ENCODE data around the gene SQSTM1. TPM values are rescaled to one million over a fixed set of nuclear protein-coding genes. Genes with fewer than 3 reads are reported as not detected.
"Not testable (repeated sequence)": the region's sequence is repeated elsewhere in the genome, so short reads cannot be mapped to it uniquely, and the experiment has no call there.

SQSTM1 gene
- polyA plus RNA-seq, 1 experiment: 366 TPM

DNA sequence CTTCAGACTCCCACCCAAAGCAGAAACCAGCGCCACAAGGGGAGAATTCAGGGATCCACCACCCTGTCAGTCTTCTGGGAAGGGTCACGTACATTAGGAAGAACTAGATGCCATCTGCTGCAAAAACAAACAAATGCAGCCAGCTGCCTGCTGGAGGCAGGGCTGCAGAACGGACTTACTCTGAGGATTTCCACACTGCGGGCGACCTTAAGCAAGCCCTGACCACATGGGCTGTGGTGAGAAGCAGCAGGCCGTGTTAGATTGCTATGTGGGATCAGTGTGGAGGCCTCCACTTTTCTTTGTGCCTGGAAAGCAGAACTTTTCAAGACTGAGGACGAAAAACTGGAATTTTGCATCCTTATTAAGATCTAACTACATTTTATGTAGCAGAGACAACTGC lies 40.3 kb upstream of the SQSTM1 start:
- Histone ChIP-seq H3K27ac (ENCODE audit: low read depth, low read length) (no peak overlapping the region), H3K4me3 (ENCODE audit: low read depth, low read length) (no peak overlapping the region), H3K27me3 (ENCODE audit: control insufficient read depth, insufficient read depth, low read length) (no peaks in the 10 kb centered on the region), H3K9me3 (ENCODE audit: control insufficient read depth, insufficient read depth, low read length) (no peaks in the 10 kb centered on the region)
- DNase-seq (ENCODE audit: low read depth, low spot score): no peak
- ChIA-PET POLR2A (interaction anchor here (1.5 kb wide), 1 partner anchor 48 kb away, joined by 5 read pairs; no protein-coding TSS in a partner anchor), CTCF (interaction anchor here (1.2 to 1.5 kb wide), 2 partner anchors 17 kb away, joined by 3 to 7 read pairs; no protein-coding TSS in a partner anchor)
- TF ChIP-seq CTCF (IDR thresholded peaks at IDR 0.05; ENCODE audit: low read depth, low read length): no peak

DNA sequence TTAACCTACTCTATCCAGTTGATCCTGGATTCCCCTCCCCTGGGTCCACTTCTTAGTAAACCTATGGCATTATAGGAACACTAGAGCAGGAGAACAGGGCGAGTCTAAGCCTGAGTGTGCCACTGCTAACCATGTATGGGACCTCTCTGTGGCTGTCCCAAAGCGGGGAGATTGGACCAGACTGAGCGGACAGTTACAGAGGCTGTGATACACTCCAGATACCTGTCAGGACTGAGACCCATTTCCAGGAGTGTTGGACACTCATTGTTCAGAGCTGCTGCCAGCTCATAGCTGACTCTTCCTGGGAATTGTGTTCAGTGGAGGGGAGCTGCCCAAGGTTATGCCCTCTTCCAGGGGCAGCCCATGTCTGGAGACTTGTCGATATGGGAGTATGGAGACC lies 38.9 kb upstream of the SQSTM1 start:
- no peak overlapping the region for H3K4me3 ChIP-seq (ENCODE audit: low read depth, low read length)
- DNase-seq (ENCODE audit: low read depth, low spot score): no peak
- no peaks in the 10 kb centered on the region for H3K27me3 ChIP-seq (ENCODE audit: control insufficient read depth, insufficient read depth, low read length)
- no peaks in the 10 kb centered on the region for H3K9me3 ChIP-seq (ENCODE audit: control insufficient read depth, insufficient read depth, low read length)
- CTCF ChIA-PET: interaction anchor here (0.5 to 2.0 kb wide), 3 partner anchors 14 to 19 kb away, joined by 4 to 7 read pairs (median 6); no protein-coding TSS in a partner anchor
- POLR2A ChIA-PET: interaction anchor here (2.0 kb wide), 1 partner anchor 11 kb away, joined by 6 read pairs; the partner anchor contains the start of gene LTC4S
- H3K27ac ChIP-seq (ENCODE audit: low read depth, low read length): no peak overlapping the region
- no peak for TF ChIP-seq CTCF (IDR thresholded peaks at IDR 0.05; ENCODE audit: low read depth, low read length)

DNA sequence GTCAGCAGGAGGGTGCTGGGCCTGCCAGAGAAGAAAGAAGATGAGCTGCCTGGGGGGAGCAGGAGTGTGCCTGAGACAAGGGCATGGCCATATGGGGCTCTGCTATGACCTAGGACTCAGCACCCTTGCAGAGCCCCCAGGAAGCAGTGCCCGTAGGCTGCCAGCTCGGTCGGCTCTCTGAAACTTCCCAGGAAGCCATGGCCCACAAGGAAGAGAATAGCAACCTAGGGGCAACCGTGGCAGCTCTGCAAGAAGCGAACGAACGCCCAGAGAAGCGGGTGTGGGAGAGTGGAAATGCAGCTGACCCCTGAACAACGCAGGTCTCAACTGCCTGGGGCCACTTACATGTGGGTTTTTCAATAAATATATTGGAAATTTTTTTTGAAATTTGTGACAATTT lies 37.6 kb upstream of the SQSTM1 start:
- H3K27me3 ChIP-seq (ENCODE audit: control insufficient read depth, insufficient read depth, low read length): no peaks in the 10 kb centered on the region
- TF ChIP-seq CTCF (IDR thresholded peaks at IDR 0.05; ENCODE audit: low read depth, low read length): no peak
- H3K9me3 ChIP-seq (ENCODE audit: control insufficient read depth, insufficient read depth, low read length): no peaks in the 10 kb centered on the region
- CTCF ChIA-PET: interaction anchor here (2.0 kb wide), 1 partner anchor 20 kb away, joined by 6 read pairs; no protein-coding TSS in a partner anchor
- no peak overlapping the region for H3K4me3 ChIP-seq (ENCODE audit: low read depth, low read length)
- H3K27ac ChIP-seq (ENCODE audit: low read depth, low read length): no peak overlapping the region
- POLR2A ChIA-PET: interaction anchor here (0.6 to 2.0 kb wide), 2 partner anchors 8 to 10 kb away, joined by 6 to 7 read pairs; partner anchors contain the start of gene LTC4S
- no peak for DNase-seq (ENCODE audit: low read depth, low spot score)

DNA sequence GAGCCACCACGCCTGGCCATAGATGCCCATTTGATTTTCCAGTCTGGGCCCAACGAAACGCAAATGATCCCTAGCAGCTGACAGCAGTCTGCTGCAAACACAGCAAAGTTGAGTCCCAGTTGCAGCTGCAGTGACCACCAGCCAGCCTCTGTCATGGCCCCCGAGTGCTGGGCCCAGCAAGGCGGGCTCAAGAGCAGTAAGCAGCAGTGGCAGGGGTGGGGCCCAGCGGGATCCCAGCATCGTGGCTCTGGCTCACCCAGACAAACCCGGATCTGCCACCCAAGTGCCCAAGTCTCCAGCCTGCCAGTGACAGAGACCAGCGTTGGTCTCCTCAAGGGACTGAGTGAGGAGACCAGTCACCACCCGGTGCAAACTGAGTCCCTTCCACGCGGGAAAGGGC lies 33.8 kb upstream of the SQSTM1 start:
- POLR2A ChIA-PET: no interaction called here
- H3K9me3 ChIP-seq (ENCODE audit: control insufficient read depth, insufficient read depth, low read length): no peaks in the 10 kb centered on the region
- DNase-seq (ENCODE audit: low read depth, low spot score): no peak
- H3K27me3 ChIP-seq (ENCODE audit: control insufficient read depth, insufficient read depth, low read length): no peaks in the 10 kb centered on the region
- H3K4me3 ChIP-seq (ENCODE audit: low read depth, low read length): no peak overlapping the region
- CTCF ChIA-PET: no interaction called here
- H3K27ac ChIP-seq (ENCODE audit: low read depth, low read length): no peak overlapping the region
- no peak for TF ChIP-seq CTCF (IDR thresholded peaks at IDR 0.05; ENCODE audit: low read depth, low read length)

GRCh38 chr5:179788193-179788854 lies 32.4 kb upstream of the SQSTM1 start:
- no peak for DNase-seq (ENCODE audit: low read depth, low spot score)
- ChIA-PET CTCF (interaction anchor here (1.9 kb wide), 1 partner anchor 25 kb away, joined by 6 read pairs; no protein-coding TSS in a partner anchor), POLR2A (no interaction called here)

GRCh38 chr5:179789278-179789677 lies 31.4 kb upstream of the SQSTM1 start:
- CTCF ChIA-PET: interaction anchor here (1.9 kb wide), 1 partner anchor 26 kb away, joined by 6 read pairs; no protein-coding TSS in a partner anchor
- not testable (repeated sequence) for H3K9me3 ChIP-seq (ENCODE audit: control insufficient read depth, insufficient read depth, low read length); DNase-seq (ENCODE audit: low read depth, low spot score); H3K27ac ChIP-seq (ENCODE audit: low read depth, low read length); H3K4me3 ChIP-seq (ENCODE audit: low read depth, low read length); H3K27me3 ChIP-seq (ENCODE audit: control insufficient read depth, insufficient read depth, low read length)
- POLR2A ChIA-PET: interaction anchor here (0.7 kb wide), 1 partner anchor 230 kb away, joined by 3 read pairs; no protein-coding TSS in a partner anchor

More at GRCh38 chr5:179788193-179788854, 32.4 kb upstream of the SQSTM1 start:
- Histone ChIP-seq H3K4me3 (ENCODE audit: low read depth, low read length) (no peak overlapping the region), H3K27me3 (ENCODE audit: control insufficient read depth, insufficient read depth, low read length) (no peaks in the 10 kb centered on the region), H3K27ac (ENCODE audit: low read depth, low read length) (no peak overlapping the region), H3K9me3 (ENCODE audit: control insufficient read depth, insufficient read depth, low read length) (no peaks in the 10 kb centered on the region; the same call in 1 of the 2 replicates)
- no peak for TF ChIP-seq CTCF (IDR thresholded peaks at IDR 0.05; ENCODE audit: low read depth, low read length)
